Parathyroid adenoma (tissue), 2 donors: ENCODE measurements around the gene ANGPT4.

Experiments
- H2AFZ ChIP-seq: fragments of 300-600 bp; sonication (generic); one replicate; pipeline ENCODE4 v1.7.0; 2017; ENCODE audit warnings: antibody characterized with exemption, mild to moderate bottlenecking
- H3K27ac ChIP-seq: fragments of 300-600 bp; sonication (generic); one replicate; pipeline ENCODE4 v1.7.0; 2017
- H3K27me3 ChIP-seq: fragments of 300-600 bp; sonication (generic); one replicate; pipeline ENCODE4 v1.7.0; 2017; ENCODE audit warnings: low read length; ENCODE audit not compliant: control insufficient read depth, insufficient read depth
- H3K36me3 ChIP-seq: fragments of 300-600 bp; sonication (generic); one replicate; pipeline ENCODE4 v1.7.0; 2017; ENCODE audit warnings: low read length; ENCODE audit not compliant: control insufficient read depth, insufficient read depth
- H3K4me1 ChIP-seq: fragments of 300-600 bp; sonication (generic); one replicate; pipeline ENCODE4 v1.7.0; 2017; ENCODE audit warnings: control low read depth
- H3K4me2 ChIP-seq: fragments of 300-600 bp; sonication (generic); one replicate; pipeline ENCODE4 v1.7.0; 2017; ENCODE audit warnings: low read length
- H3K4me3 ChIP-seq: fragments of 300-600 bp; sonication (generic); one replicate; pipeline ENCODE4 v1.7.0; 2017; ENCODE audit warnings: low read depth, low read length
- H3K79me2 ChIP-seq: fragments of 300-600 bp; sonication (generic); one replicate; pipeline ENCODE4 v1.7.0; 2017; ENCODE audit warnings: control low read depth
- H3K9ac ChIP-seq: fragments of 300-600 bp; sonication (generic); one replicate; pipeline ENCODE4 v1.7.0; 2017; ENCODE audit warnings: mild to moderate bottlenecking
- H3K9me3 ChIP-seq: fragments of 300-600 bp; sonication (generic); one replicate; pipeline ENCODE4 v1.7.0; 2017; ENCODE audit warnings: low read length; ENCODE audit not compliant: control insufficient read depth
- CTCF ChIP-seq: fragments of 300-600 bp; sonication (generic); IDR thresholded peaks from one replicate; pipeline ENCODE4 v1.7.0; 2017; ENCODE audit warnings: antibody characterized with exemption, mild to moderate bottlenecking
- donor health status: primary hyperparathyroidism.

ANGPT4 gene

GRCh38 chr20:951384-952169 lies 35.4 kb upstream of the ANGPT4 start:
- H3K9ac ChIP-seq: no peak overlapping the region
- H3K4me1 ChIP-seq: peaks cover 7% of the 10 kb centered on the region
- no peak overlapping the region for H2AFZ ChIP-seq
- H3K27ac ChIP-seq: no peak overlapping the region
- H3K4me3 ChIP-seq: no peak overlapping the region
- H3K9me3 ChIP-seq: no peaks in the 10 kb centered on the region
- TF ChIP-seq CTCF: no peak
- no peak overlapping the region for H3K4me2 ChIP-seq
- no peaks in the 10 kb centered on the region for H3K27me3 ChIP-seq
- no peaks in the 10 kb centered on the region for H3K36me3 ChIP-seq
- H3K79me2 ChIP-seq: no peaks in the 10 kb centered on the region

GRCh38 chr20:949717-950116 lies 33.6 kb upstream of the ANGPT4 start:
- no peak overlapping the region for H3K4me3 ChIP-seq
- no peaks in the 10 kb centered on the region for H3K27me3 ChIP-seq
- TF ChIP-seq CTCF: no peak
- no peak overlapping the region for H3K9ac ChIP-seq
- no peaks in the 10 kb centered on the region for H3K79me2 ChIP-seq
- H3K36me3 ChIP-seq: no peaks in the 10 kb centered on the region
- no peak overlapping the region for H2AFZ ChIP-seq
- H3K4me2 ChIP-seq: no peak overlapping the region
- H3K4me1 ChIP-seq: peaks cover 7% of the 10 kb centered on the region
- H3K27ac ChIP-seq: no peak overlapping the region
- H3K9me3 ChIP-seq: no peaks in the 10 kb centered on the region

GRCh38 chr20:946826-947225 lies 30.7 kb upstream of the ANGPT4 start:
- TF ChIP-seq CTCF: no peak
- no peaks in the 10 kb centered on the region for H3K36me3 ChIP-seq
- no peak overlapping the region for H3K27ac ChIP-seq
- no peak overlapping the region for H3K9ac ChIP-seq
- no peaks in the 10 kb centered on the region for H3K79me2 ChIP-seq
- H3K9me3 ChIP-seq: no peaks in the 10 kb centered on the region
- no peaks in the 10 kb centered on the region for H3K27me3 ChIP-seq
- H3K4me2 ChIP-seq: no peak overlapping the region
- no peak overlapping the region for H2AFZ ChIP-seq
- H3K4me3 ChIP-seq: no peak overlapping the region
- no peaks in the 10 kb centered on the region for H3K4me1 ChIP-seq

- Histone ChIP-seq H3K27ac (no peak overlapping the region), H3K9me3 (no peaks in the 10 kb centered on the region), H3K9ac (no peak overlapping the region), H3K27me3 (no peaks in the 10 kb centered on the region), H3K4me2 (no peak overlapping the region), H3K4me3 (no peak overlapping the region), H3K4me1 (no peaks in the 10 kb centered on the region), H2AFZ (no peak overlapping the region), H3K36me3 (no peaks in the 10 kb centered on the region), H3K79me2 (no peaks in the 10 kb centered on the region)
- TF ChIP-seq CTCF: no peak
Observed at GRCh38 chr20:945841-946240, 29.7 kb upstream of the ANGPT4 start.
